NCI-H345 treated with DMSO at 0.1 percent for 48 hours (cell line): Measurements from ENCODE around the gene CATSPERE.

ENCODE experiments used
- DNase-seq: peaks from one replicate; lab custom pipeline; 2025; ENCODE audit not compliant: unreplicated experiment; lab: John Stamatoyannopoulos, UW

CATSPERE gene

GRCh38 chr1:244615301-244615700 is 154.2 kb downstream of the CATSPERE start:
- no peak for DNase-seq

- DNase-seq = no peak
These were observed 165.6 kb downstream of the CATSPERE start for GRCh38 chr1:244626709-244627108.

- DNase-seq = no peak
These were observed 167.7 kb downstream of the CATSPERE start for GRCh38 chr1:244628789-244629188.

- no peak for DNase-seq
These were observed 172.1 kb downstream of the CATSPERE start for GRCh38 chr1:244633140-244633539.

- no peak for DNase-seq
These were observed 173.5 kb downstream of the CATSPERE start for GRCh38 chr1:244634546-244634945.

GRCh38 chr1:244636488-244637259 is 175.6 kb downstream of the CATSPERE start:
- no peak for DNase-seq

- DNase-seq = no peak
These were observed 178.5 kb downstream of the CATSPERE start for GRCh38 chr1:244639561-244639960.

- no peak for DNase-seq
These were observed 179.8 kb downstream of the CATSPERE start for GRCh38 chr1:244640917-244641316.

GRCh38 chr1:244642526-244642925 is 181.5 kb downstream of the CATSPERE start:
- no peak for DNase-seq

- DNase-seq = no peak
These were observed 181.9 kb downstream of the CATSPERE start for GRCh38 chr1:244642988-244643387.

- DNase-seq = no peak
These were observed 184.3 kb downstream of the CATSPERE start for GRCh38 chr1:244645414-244645813.

- no peak for DNase-seq
These were observed 184.8 kb downstream of the CATSPERE start for GRCh38 chr1:244645890-244646289.

GRCh38 chr1:244647819-244648218 is 186.7 kb downstream of the CATSPERE start:
- DNase-seq = no peak

GRCh38 chr1:244651956-244652622 is 191.0 kb downstream of the CATSPERE start:
- DNase-seq = no peak

GRCh38 chr1:244652623-244653438 is 191.8 kb downstream of the CATSPERE start, which contains the start of gene DESI2:
TSS of gene DESI2 (plus strand) at chr1:244653126. CDS start at chr1:244653314, 188 bp downstream.
- peak; percentile 98 for DNase-seq

- DNase-seq = peak; percentile 14
These were observed 192.5 kb downstream of the CATSPERE start for GRCh38 chr1:244653439-244654107.

- DNase-seq = no peak
These were observed 193.3 kb downstream of the CATSPERE start for GRCh38 chr1:244654108-244655038.

GRCh38 chr1:244655186-244655585 is 194.1 kb downstream of the CATSPERE start:
- DNase-seq = no peak

GRCh38 chr1:244657421-244657820 is 196.3 kb downstream of the CATSPERE start:
- DNase-seq = no peak

GRCh38 chr1:244659694-244660093 is 198.6 kb downstream of the CATSPERE start:
- DNase-seq = no peak
